Measurements from ENCODE around the gene MAGEE1.
A peak's percentile ranks its signal among the peaks of the same experiment; 100 is the strongest.

The MAGEE1 gene

GRCh38 chrX:76433219-76433618, 5.7 kb downstream of the MAGEE1 start:
- Histone ChIP-seq H3K36me3 (no peaks in the 10 kb centered on the region), H3K4me3 (ENCODE audit: low read depth, low read length) (no peak overlapping the region), H3K27ac (no peak overlapping the region), H3K9me3 (ENCODE audit: severe bottlenecking) (no peaks in the 10 kb centered on the region), H3K27me3 (ENCODE audit: insufficient read depth, low read depth, severe bottlenecking) (peaks cover 16% of the 10 kb centered on the region)
- DNase-seq, result no peak
- no peak for TF ChIP-seq CTCF (IDR thresholded peaks at IDR 0.05; ENCODE audit: low read depth, low read length)

- no peaks in the 10 kb centered on the region for H3K36me3 ChIP-seq
- H3K9me3 ChIP-seq (ENCODE audit: severe bottlenecking), result no peaks in the 10 kb centered on the region
- H3K27ac ChIP-seq, result no peak overlapping the region
- no peak overlapping the region for H3K4me3 ChIP-seq (ENCODE audit: low read depth, low read length)
- DNase-seq, result no peak
- TF ChIP-seq CTCF (IDR thresholded peaks at IDR 0.05; ENCODE audit: low read depth, low read length), result no peak
- peaks cover 12% of the 10 kb centered on the region for H3K27me3 ChIP-seq (ENCODE audit: insufficient read depth, low read depth, severe bottlenecking)
Measured at GRCh38 chrX:76434103-76434741, 6.7 kb downstream of the MAGEE1 start.

GRCh38 chrX:76439188-76439587, 11.7 kb downstream of the MAGEE1 start:
- no peak for DNase-seq
- H3K27me3 ChIP-seq (ENCODE audit: insufficient read depth, low read depth, severe bottlenecking), result peaks cover 5% of the 10 kb centered on the region
- H3K9me3 ChIP-seq (ENCODE audit: severe bottlenecking), result no peaks in the 10 kb centered on the region
- no peak overlapping the region for H3K4me3 ChIP-seq (ENCODE audit: low read depth, low read length)
- no peak for TF ChIP-seq CTCF (IDR thresholded peaks at IDR 0.05; ENCODE audit: low read depth, low read length)
- no peaks in the 10 kb centered on the region for H3K36me3 ChIP-seq
- no peak overlapping the region for H3K27ac ChIP-seq

GRCh38 chrX:76453737-76454406, 26.4 kb downstream of the MAGEE1 start:
- peaks cover 6% of the 10 kb centered on the region for H3K27me3 ChIP-seq (ENCODE audit: insufficient read depth, low read depth, severe bottlenecking)
- no peaks in the 10 kb centered on the region for H3K9me3 ChIP-seq (ENCODE audit: severe bottlenecking)
- no peak overlapping the region for H3K27ac ChIP-seq
- TF ChIP-seq CTCF (IDR thresholded peaks at IDR 0.05; ENCODE audit: low read depth, low read length), result no peak
- DNase-seq, result no peak
- H3K4me3 ChIP-seq (ENCODE audit: low read depth, low read length), result no peak overlapping the region
- no peaks in the 10 kb centered on the region for H3K36me3 ChIP-seq

GRCh38 chrX:76454456-76454927, 27.0 kb downstream of the MAGEE1 start:
- Histone ChIP-seq H3K36me3 (no peaks in the 10 kb centered on the region), H3K27ac (no peak overlapping the region), H3K4me3 (ENCODE audit: low read depth, low read length) (no peak overlapping the region), H3K27me3 (ENCODE audit: insufficient read depth, low read depth, severe bottlenecking) (peaks cover 6% of the 10 kb centered on the region), H3K9me3 (ENCODE audit: severe bottlenecking) (no peaks in the 10 kb centered on the region)
- no peak for DNase-seq
- TF ChIP-seq CTCF (IDR thresholded peaks at IDR 0.05; ENCODE audit: low read depth, low read length), result peak; percentile 67
